ENCODE measurements around the gene SCGB1D1.

- TF ChIP-seq CTCF (IDR thresholded peaks at IDR 0.05) (no peak), POLR2A (IDR thresholded peaks at IDR 0.05) (no peak), EP300 (IDR thresholded peaks at IDR 0.05) (no peak)
These were observed 5.9 kb downstream of the SCGB1D1 start for GRCh38 chr11:62195945-62196344.
